HCT116 (cell line): ENCODE results near the gene ATG3. TPM values are rescaled to one million over a fixed set of nuclear protein-coding genes. Genes with fewer than 3 reads are reported as not detected.

Experiments
- ATAC-seq: fragments of 200-7000 bp; cut with Tn5 transposase; 2 replicates; pipeline ENCODE4 v1.9.1; 2020; ENCODE audit warnings: mild to moderate bottlenecking, moderate library complexity
- BruUV-seq: library from RNA; stranded (reverse); fragments of 400-500 nt; replicated peaks from 2 replicates; lab custom pipeline; 2021; lab: Mats Ljungman, UMichigan
- CTCF ChIA-PET: fragments of 300-600 bp; sonication (Branson Sonifier 250); formaldehyde crosslinking; loops from one replicate; lab custom pipeline; 2021; ENCODE audit warnings: antibody characterized with exemption; lab: Charles Lee
- POLR2A ChIA-PET: fragments of 300-600, 350-600 bp; sonication (Branson Sonifier 250); formaldehyde crosslinking; loops from one replicate; lab custom pipeline; 2021; ENCODE audit warnings: antibody characterized with exemption; lab: Charles Lee
- RAD21 ChIA-PET, 2 experiments: fragments of 300-600 bp; sonication (Branson Sonifier 250); formaldehyde crosslinking; loops; one replicate each; lab custom pipeline; 2023; ENCODE audit warnings: low total read pairs in 2 of 2; ENCODE audit not compliant: uncharacterized antibody in 2 of 2, unreplicated experiment in 2 of 2, low non-redundant PET in 1 of 2; lab: Charles Lee
- DNase-seq: peaks from one replicate; pipeline ENCODE4 v3.0.0-alpha.2; 2010; ENCODE audit warnings: low read depth, low spot score
- H2AFZ ChIP-seq: fragments of 200-600 bp; shearing (Covaris generic), sonication (generic); 2 replicates; pipeline ENCODE4 v1.6.1; 2017; ENCODE audit warnings: low read depth, mixed run types, mixed read lengths, antibody characterized with exemption, low read length; ENCODE audit not compliant: poor library complexity, severe bottlenecking
- H3K27ac ChIP-seq: 2 replicates; pipeline ENCODE4 v1.5.1; 2012; ENCODE audit warnings: low read depth, low read length
- H3K27me3 ChIP-seq: fragments of 200-600 bp; sonication (generic); 2 replicates; pipeline ENCODE4 v1.6.1; 2016; ENCODE audit warnings: mixed run types, low read length, mixed read lengths; ENCODE audit not compliant: insufficient read depth
- H3K36me3 ChIP-seq, 2 experiments: fragments of 200-500 bp in 1 of 2; fragments of 200-600 bp in 1 of 2; sonication (Bioruptor generic) in 1 of 2; sonication (generic) in 1 of 2; 2 replicates each; pipeline versions ENCODE4 v1.5.1 to v1.6.1; 2014 to 2016; ENCODE audit warnings: low read length in 2 of 2, inconsistent platforms in 1 of 2, mixed read lengths in 1 of 2, mixed run types in 1 of 2; ENCODE audit not compliant: insufficient read depth in 2 of 2, control insufficient read depth in 1 of 2
- H3K4me1 ChIP-seq, 2 experiments: fragments of 200-600 bp in 1 of 2; sonication (generic) in 1 of 2; 2 replicates each; pipeline versions ENCODE4 v1.5.1 to v1.6.1; 2012 to 2017; ENCODE audit warnings: low read length in 2 of 2, inconsistent platforms in 1 of 2, mild to moderate bottlenecking in 1 of 2, mixed read lengths in 1 of 2, mixed run types in 1 of 2, moderate library complexity in 1 of 2; ENCODE audit not compliant: insufficient read depth in 2 of 2, control insufficient read depth in 1 of 2
- H3K4me2 ChIP-seq: fragments of 200-600 bp; sonication (generic); 2 replicates; pipeline ENCODE4 v1.6.1; 2017; ENCODE audit warnings: mixed run types, low read length, mixed read lengths
- H3K4me3 ChIP-seq, 2 experiments: fragments of 200-600 bp in 1 of 2; sonication (generic) in 1 of 2; replicated peaks in 1 of 2; 2 replicates each; pipeline ENCODE4 v1.5.1; 2011 to 2016; ENCODE audit warnings: low read length in 2 of 2, control low read depth in 1 of 2, low read depth in 1 of 2, mild to moderate bottlenecking in 1 of 2, mixed read lengths in 1 of 2, mixed run types in 1 of 2
- H3K79me2 ChIP-seq: fragments of 200-600 bp; sonication (generic); 2 replicates; pipeline ENCODE4 v1.6.1; 2017; ENCODE audit warnings: mild to moderate bottlenecking, mixed run types, low read length, moderate library complexity, mixed read lengths; ENCODE audit not compliant: insufficient read depth
- H3K9ac ChIP-seq: fragments of 200-600 bp; sonication (generic); 2 replicates; pipeline ENCODE4 v1.6.1; 2016; ENCODE audit warnings: low read length, mixed read lengths
- H3K9me2 ChIP-seq: fragments of 200-600 bp; sonication (generic), shearing (Covaris generic); 2 replicates; pipeline ENCODE4 v1.6.1; 2017; ENCODE audit warnings: mixed run types, mild to moderate bottlenecking, moderate library complexity; ENCODE audit not compliant: insufficient read depth
- H3K9me3 ChIP-seq, 2 experiments: fragments of 200-500 bp in 1 of 2; fragments of 200-600 bp in 1 of 2; sonication (Bioruptor generic) in 1 of 2; sonication (generic) in 1 of 2; 2 replicates each; pipeline ENCODE4 v1.6.1; 2014 to 2017; ENCODE audit warnings: low read length in 2 of 2, mixed read lengths in 2 of 2, inconsistent platforms in 1 of 2, low read depth in 1 of 2, mild to moderate bottlenecking in 1 of 2, mixed run types in 1 of 2, moderate library complexity in 1 of 2; ENCODE audit not compliant: control insufficient read depth in 1 of 2, insufficient read depth in 1 of 2
- H4K20me1 ChIP-seq: fragments of 200-600 bp; sonication (generic), shearing (Covaris generic); 2 replicates; pipeline ENCODE4 v1.6.1; 2017; ENCODE audit warnings: mixed run types, mild to moderate bottlenecking, moderate library complexity; ENCODE audit not compliant: insufficient read depth
- ATF3 ChIP-seq: IDR thresholded peaks from 2 replicates; pipeline ENCODE4 v1.6.1; 2012
- CBX3 ChIP-seq: IDR thresholded peaks from 2 replicates; pipeline ENCODE4 v1.6.1; 2012; ENCODE audit warnings: low read depth
- CEBPB ChIP-seq: IDR thresholded peaks from 2 replicates; pipeline ENCODE4 v1.6.1; 2012; ENCODE audit warnings: low read depth
- CTCF ChIP-seq, 3 experiments: fragments of 200-600 bp in 1 of 3; sonication (generic) in 1 of 3; IDR thresholded peaks in 2 of 3; conservative IDR thresholded peaks in 1 of 3; 2 replicates each; pipeline ENCODE4 v1.5.1; 2012 to 2017; ENCODE audit warnings: low read depth in 2 of 3, low read length in 2 of 3, antibody characterized with exemption in 1 of 3, borderline replicate concordance in 1 of 3, control low read depth in 1 of 3, mild to moderate bottlenecking in 1 of 3, mixed read lengths in 1 of 3, mixed run types in 1 of 3, moderate library complexity in 1 of 3; ENCODE audit not compliant: insufficient read depth in 1 of 3
- EZH2 ChIP-seq: fragments of 200-600 bp; sonication (generic); IDR thresholded peaks from 2 replicates; pipeline ENCODE4 v1.6.1; 2017; ENCODE audit warnings: antibody characterized with exemption, mixed run types
- EZH2phosphoT487 ChIP-seq: fragments of 200-600 bp; IDR thresholded peaks from 2 replicates; pipeline ENCODE4 v1.6.1; 2018; ENCODE audit warnings: antibody characterized with exemption, borderline replicate concordance
- FOSL1 ChIP-seq: IDR thresholded peaks from 2 replicates; pipeline ENCODE4 v1.6.1; 2012; ENCODE audit warnings: low read depth
- POLR2A ChIP-seq: IDR thresholded peaks from 2 replicates; pipeline ENCODE4 v1.7.0; 2011; ENCODE audit warnings: borderline replicate concordance; ENCODE audit not compliant: insufficient read depth, insufficient read length; ENCODE audit errors: extremely low read depth
- RAD21 ChIP-seq: IDR thresholded peaks from 2 replicates; pipeline ENCODE4 v1.6.1; 2012; ENCODE audit warnings: low read depth, mild to moderate bottlenecking
- REST ChIP-seq: IDR thresholded peaks from 2 replicates; pipeline ENCODE4 v1.6.1; 2012; ENCODE audit warnings: low read depth
- SIN3A ChIP-seq: IDR thresholded peaks from 2 replicates; pipeline ENCODE4 v1.6.1; 2012; ENCODE audit warnings: low read depth
- SRF ChIP-seq: IDR thresholded peaks from 2 replicates; pipeline ENCODE4 v1.6.1; 2012; ENCODE audit warnings: low read depth
- ZBTB33 ChIP-seq: IDR thresholded peaks from 2 replicates; pipeline ENCODE4 v1.6.1; 2011; ENCODE audit warnings: mild to moderate bottlenecking, low read length, moderate library complexity; ENCODE audit not compliant: insufficient replicate concordance; ENCODE audit errors: extremely low read depth
- ZNF274 ChIP-seq: fragments of 200-500 bp; sonication (Bioruptor generic); IDR thresholded peaks from 2 replicates; pipeline ENCODE4 v1.6.1; 2014; ENCODE audit warnings: mild to moderate bottlenecking, low read depth, low read length, inconsistent platforms
- intact Hi-C: fragments of 100-400 bp; cut with micrococcal nuclease; formaldehyde crosslinking; loops from 2 replicates; pipeline ENCODE4 v1.10.0; 2022
- total RNA-seq: library from RNA; stranded (reverse); gene quantifications from one replicate; pipeline ENCODE4 v1.2.1, GENCODE V29; 2021; ENCODE audit not compliant: unreplicated experiment

ATG3 gene
- total RNA-seq, 1 experiment from 2014 or later, result 56.4 TPM

GRCh38 chr3:112564940-112565305 is 3.2 kb upstream of the ATG3 start:
- Histone ChIP-seq H3K9ac (no peak overlapping the region), H3K9me2 (no peaks in the 10 kb centered on the region), H3K4me3 (no peak overlapping the region), H3K4me1 (peaks cover 5 to 16% of the 10 kb centered on the region in 2 experiments; a peak in 3 of 4 replicates), H3K4me2 (no peak overlapping the region), H4K20me1 (no peaks in the 10 kb centered on the region), H2AFZ (no peak overlapping the region), H3K27ac (no peak overlapping the region), H3K9me3 (no peaks in the 10 kb centered on the region), H3K36me3 (no peaks in the 10 kb centered on the region), H3K79me2 (peaks cover 12% of the 10 kb centered on the region), H3K27me3 (no peaks in the 10 kb centered on the region)
- ChIA-PET POLR2A (no interaction called here), RAD21 (no interaction called here), CTCF (no interaction called here)
- intact Hi-C loops, result loop anchor here (5.0 kb wide), 1 partner anchor 427 kb away; the partner anchor contains the start of gene GTPBP8
- no peak for ATAC-seq
- no peak for DNase-seq
- TF ChIP-seq ZBTB33, result no peak
- TF ChIP-seq FOSL1, result no peak
- no peak for TF ChIP-seq ZNF274
- no peak for TF ChIP-seq CBX3
- TF ChIP-seq POLR2A, result no peak
- TF ChIP-seq CTCF (IDR thresholded peaks at IDR 0.05 in 2 of 3, conservative IDR thresholded peaks at IDR 0.05 in 1 of 3; ENCODE audit: borderline replicate concordance in 1 of 3, insufficient read depth in 1 of 3, low read depth in 2 of 3, low read length in 2 of 3), result no peak
- TF ChIP-seq CEBPB, result no peak
- TF ChIP-seq RAD21, result no peak
- TF ChIP-seq SIN3A, result no peak
- no peak for TF ChIP-seq REST
- TF ChIP-seq ATF3, result no peak
- no peak for TF ChIP-seq EZH2
- no peak for TF ChIP-seq SRF
- TF ChIP-seq EZH2phosphoT487, result no peak
- BruUV-seq, result no TSS peak
